Amygdala (tissue), 56 donors: ENCODE data around the gene SIRPG.
"Not testable (repeated sequence)": the region's sequence is repeated elsewhere in the genome, so short reads cannot be mapped to it uniquely, and the experiment has no call there.

Experiments
- DNase-seq, 56 donors: peaks; one replicate each; lab custom pipeline; 2025; lab: John Stamatoyannopoulos, UW

SIRPG gene

DNA sequence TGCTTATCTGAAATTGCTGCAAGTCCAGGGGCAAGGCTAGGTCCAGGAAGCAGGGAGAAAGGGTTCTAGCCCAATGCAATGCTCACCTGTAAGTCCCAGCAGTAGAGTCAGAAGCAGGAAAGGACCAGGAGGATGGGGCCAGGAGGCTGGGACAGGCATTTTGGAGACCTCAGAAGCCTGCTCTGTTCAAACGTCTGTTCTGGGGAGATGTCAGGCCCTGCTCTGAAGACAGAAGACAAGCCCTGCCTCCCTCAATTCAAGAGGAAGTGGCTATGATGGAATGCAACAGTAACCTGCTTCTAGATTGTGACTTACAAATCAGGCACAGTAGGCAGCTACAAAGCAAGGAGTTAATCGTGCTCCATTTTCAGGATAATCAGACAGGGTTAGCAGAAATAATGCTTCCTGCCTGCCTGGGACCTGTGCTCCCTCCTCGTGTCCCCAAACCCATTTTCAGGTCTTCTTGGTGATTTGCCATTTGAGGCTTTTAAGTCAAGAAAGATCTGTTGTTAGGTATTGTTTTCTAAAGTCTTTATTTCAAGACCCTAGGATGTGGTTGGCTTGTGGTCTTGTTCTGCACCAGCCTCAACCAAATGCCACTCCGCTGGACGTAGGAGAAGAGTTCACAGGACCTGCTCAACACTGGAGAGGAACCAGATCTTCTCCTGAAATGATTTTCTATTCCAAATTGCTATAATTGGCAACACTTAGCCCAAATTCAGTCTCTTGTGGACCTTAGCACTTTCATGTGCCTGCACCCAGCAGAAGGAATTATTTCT is at the start of gene SIRPG:
Gene SIRPG (minus strand): TSS at position 224 of the 779 bp plus-strand sequence. CDS start 65 bp downstream, at position 159.
- DNase-seq: no peak

DNA sequence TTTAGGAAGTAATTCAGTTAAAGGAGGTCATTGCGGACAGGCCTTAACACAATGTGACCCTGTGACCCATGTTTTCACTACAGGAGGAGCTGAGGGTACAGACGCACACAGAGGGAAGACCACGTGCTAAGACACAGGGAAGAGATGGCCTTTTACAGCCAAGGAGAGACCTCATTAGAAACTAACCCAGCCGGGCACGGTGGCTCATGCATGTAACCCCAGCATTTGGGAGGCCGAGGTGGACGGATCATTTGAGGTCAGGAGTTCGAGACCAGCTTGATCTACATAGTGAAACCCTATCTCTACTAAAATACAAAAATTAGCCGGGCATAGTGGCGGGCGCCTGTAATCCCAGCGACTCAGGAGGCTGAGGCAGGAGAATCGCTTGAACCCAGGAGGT is 49.3 kb upstream of the SIRPG start:
- not testable (repeated sequence) for DNase-seq

DNA sequence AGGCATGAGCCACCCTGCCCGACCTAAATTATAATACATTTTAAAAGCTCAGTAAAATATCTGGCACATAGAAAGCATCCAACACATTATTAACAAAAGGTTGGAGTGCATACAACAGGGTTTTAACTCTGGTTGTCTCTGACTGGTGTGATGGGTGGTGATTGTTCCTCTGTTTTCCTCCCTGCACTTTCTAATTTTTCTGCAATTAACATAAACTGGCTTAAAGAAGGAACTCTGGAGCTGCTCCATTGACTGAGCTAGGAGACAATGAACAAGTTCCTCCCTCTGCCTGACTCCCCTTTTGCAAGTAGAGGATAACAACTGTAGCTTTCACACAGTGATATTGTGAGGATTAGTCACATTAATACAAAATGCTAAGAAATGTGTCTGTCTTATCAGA is 48.5 kb upstream of the SIRPG start:
- no peak for DNase-seq

DNA sequence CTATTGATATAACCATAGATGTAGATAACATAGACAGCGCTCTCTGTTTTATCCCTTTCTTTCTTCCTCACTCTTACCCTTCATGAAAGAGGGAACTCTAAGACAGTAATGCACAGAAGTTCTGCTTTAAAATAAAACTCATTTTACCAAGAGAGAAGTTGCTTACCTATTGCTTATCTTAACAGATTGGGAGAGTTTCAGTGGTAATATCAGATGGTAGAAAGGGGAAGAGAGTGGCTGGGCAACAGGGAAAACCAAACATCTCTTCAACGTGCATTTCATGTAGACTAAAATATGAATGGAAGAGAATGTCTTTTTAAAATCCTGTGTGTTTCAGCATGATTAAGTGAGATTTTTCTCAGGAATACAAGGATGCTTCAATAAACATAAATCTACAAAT is 45.3 kb upstream of the SIRPG start:
- no peak for DNase-seq

DNA sequence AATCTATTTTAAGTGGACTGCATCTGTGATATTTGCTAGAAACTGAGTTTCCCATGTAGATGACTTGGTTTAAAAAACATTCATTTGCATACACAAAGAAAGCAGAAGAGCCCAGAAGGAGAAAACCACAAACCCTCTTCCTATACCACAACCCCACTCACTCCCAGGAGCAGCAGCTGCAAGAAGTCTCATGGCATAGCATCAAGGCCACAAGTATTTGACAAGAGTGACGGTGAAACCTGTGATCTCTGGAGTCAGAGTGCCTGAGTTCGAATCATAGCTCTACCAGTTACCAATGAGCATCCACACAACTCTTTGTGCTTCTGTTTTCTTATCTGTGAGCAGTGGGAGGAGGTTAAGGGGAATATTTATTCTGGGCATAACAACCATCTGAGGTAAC is 44.7 kb upstream of the SIRPG start:
- no peak for DNase-seq

DNA sequence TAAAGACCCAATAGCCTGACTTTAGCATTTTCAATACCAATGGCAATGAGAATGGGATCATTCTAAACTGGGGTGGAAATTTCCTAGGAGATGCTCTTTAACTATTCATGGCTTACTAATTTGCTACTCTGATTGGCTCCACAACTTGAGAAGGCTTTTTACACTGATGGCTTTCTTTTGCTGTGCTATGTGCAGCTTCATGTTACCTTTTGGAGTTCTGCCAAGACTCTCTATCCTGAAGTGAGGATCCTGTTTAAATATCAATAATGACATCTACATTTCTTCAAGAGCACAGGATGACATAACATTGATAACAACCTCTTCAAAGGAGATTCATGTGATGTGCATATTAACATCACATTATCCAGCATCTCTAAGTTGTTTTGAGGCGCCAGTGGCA is 43.4 kb upstream of the SIRPG start:
- DNase-seq: no peak

DNA sequence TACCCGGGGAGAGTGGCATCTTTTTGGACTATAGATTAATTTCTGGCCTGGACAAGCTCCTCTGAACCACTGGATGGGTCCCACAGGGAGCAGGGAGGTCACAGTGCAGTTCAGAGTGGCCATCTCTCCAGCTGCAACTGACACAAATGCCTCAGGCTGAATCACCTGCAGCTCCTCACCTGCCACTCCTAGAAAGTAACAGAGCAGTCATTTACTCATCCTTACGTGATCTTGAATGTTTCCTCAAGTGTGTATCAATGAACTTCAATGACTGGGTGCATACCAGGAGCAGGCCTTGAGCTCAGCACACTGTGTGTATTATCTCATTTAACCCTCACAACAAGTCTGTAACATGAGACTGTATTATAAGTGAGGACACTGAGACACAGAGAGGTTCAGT is 40.0 kb upstream of the SIRPG start:
- no peak for DNase-seq

DNA sequence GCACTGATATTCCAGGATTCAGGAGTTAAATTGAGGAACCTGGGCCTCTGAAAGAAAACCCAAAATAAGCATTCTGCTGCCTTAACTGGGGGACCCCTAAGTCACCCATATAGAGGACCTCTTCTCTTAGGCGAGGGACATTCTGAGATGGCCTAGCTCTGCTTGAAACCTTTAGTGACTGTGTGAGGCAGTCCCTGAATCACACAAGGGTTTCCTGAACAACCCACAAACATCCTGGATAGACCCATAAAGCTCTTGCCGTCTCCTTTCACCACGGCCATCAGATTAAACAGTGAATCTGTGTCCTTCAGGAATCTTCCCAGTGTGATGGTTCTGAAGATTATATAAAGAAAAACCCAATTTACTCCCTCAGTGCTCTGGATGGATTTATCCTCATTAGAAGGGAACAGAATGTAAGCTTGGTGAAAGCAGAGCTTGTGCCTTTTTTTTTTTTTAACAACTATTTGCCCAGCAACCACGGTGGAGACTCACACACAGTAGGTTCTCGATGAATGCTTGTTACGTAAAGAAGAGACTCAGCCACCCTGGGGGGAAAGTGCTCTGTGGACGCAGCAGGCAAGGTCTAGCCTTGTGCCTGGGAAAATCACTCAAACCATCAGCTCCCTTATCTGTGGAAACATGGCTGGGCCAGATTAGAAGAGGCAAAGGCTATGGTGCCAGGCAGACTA is 39.1 kb upstream of the SIRPG start:
- DNase-seq: no peak

DNA sequence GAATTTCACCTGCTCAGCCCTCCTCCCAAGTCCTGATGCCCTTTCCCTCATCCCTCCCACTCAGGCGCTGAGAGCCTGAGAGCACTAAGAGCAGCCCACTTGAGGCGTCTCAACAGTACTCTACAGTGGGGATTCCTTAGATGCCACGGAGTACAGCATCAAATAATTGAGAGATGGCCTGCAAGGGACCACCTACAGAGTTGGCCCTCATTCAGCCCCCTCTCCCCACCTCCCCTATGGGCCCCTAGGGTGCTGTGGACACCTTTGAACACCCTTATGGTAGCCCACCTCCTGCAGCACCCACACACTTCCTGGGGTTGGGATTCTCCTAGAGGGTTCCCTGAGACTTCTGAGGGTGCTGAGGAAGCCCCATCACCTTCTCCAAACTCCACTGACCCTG is 37.1 kb upstream of the SIRPG start:
- DNase-seq: no peak

DNA sequence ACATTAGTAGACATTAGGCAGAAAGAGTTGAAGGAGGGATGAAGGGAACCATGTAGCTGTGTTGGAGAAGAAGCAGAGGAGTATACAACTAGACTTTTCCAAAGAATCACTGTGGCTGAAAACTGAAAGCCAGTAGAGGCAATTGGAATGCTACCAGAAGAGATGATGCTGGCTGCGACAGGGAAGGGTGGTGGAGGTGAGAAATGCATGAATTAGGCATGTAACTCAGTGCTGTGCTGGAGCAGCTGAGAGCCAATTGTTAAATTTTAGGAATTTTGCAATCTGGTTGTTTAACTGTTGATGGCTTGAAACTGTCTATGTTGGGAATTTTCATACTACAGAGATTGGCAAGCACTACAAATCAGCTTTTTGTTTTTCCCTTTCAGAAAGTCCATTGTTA is 35.8 kb upstream of the SIRPG start:
- DNase-seq: no peak

DNA sequence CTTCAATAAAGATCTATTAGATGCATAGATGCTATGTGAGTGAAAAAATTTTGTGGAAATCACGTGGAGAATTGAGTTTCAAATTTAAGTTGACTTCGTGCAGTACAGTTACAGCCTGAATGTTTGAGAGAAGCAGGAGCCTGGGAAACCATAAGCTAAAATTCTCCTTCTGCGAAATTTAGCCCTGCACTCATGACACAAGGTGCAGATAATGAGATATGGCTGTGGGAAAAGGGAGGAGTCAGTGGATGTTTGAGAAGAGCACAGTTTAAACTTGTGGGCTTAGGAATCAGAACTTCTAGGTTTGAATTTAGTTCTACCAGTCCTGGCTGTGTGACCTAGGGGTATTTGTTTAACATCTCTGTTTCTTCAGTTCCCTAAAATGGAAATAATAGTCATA is 32.1 kb upstream of the SIRPG start:
- DNase-seq: no peak

DNA sequence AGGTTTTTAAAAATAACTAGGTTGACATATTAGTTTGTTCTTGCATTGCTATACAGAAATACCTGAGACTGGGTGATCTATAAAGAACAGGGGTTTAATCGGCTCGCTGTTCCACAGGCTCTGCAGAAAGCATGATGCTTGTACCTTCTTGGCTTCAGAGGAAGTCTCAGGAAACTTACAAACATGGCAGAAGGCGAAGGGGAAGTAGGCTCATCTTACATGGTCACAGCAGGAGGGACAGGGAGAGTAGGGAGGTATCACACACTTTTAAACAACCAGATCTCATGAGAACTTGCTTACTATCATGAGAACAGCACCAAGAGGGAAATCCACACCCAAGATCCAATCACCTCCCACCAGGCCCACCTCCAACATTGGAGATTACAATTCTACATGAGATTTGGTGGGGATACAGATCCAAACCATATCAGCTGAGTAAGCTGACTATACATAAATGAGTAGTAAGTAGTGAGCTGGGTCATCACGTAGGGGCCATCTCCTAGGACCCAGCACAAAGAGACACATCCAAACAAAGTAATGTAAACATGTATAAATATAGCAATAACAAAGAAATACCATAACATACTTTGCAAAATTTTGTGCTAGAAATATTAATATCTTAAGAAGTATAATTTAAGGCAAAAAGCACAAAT is 31.4 kb upstream of the SIRPG start:
- DNase-seq: no peak

DNA sequence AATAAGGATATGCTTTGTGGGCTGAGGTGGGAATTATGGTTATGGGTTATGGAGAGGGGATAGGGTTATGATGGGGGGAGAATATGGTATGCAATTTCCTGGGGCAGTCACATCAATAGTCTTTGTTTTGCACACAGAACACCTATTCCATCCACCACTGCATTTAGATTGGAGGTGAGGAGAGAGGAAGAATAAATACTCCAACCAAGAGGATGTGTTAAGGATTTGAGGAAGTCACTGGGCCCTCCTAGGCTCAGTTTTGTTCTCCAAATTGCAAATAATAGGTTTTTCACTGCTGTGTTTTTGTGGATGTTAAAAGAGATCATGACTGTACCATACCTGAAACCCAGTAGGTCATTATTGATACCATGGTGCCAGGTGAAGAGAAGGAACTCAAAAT is 29.5 kb upstream of the SIRPG start:
- no peak for DNase-seq

DNA sequence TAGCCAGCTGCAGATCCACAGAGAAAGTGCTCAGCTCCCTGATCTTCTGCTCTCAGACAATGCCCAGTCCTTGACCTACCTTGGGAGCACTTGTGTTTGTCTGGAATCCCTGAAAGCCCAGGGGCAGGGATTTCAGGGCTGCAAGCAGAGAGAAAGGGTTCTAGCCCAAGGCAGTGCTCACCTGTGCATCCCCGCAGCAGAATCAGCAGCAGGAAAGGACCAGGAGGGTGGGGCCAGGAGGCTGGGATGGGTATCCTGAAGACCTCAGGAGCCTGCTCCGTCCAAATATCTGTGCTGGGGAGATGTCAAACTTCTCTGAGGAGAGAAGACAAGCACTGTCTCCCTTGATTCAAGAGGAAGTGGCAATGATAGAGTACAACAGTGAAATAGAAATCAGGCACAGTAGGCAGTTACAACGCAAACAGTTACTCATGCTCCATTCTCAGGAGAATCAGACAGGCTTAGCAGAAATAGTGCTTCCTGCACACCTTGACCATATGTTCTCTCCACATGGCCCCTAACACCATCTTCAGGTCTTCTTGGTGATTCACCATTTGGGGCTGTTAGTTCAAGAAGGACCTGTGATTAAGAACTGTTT is 28.7 kb upstream of the SIRPG start:
- no peak for DNase-seq

DNA sequence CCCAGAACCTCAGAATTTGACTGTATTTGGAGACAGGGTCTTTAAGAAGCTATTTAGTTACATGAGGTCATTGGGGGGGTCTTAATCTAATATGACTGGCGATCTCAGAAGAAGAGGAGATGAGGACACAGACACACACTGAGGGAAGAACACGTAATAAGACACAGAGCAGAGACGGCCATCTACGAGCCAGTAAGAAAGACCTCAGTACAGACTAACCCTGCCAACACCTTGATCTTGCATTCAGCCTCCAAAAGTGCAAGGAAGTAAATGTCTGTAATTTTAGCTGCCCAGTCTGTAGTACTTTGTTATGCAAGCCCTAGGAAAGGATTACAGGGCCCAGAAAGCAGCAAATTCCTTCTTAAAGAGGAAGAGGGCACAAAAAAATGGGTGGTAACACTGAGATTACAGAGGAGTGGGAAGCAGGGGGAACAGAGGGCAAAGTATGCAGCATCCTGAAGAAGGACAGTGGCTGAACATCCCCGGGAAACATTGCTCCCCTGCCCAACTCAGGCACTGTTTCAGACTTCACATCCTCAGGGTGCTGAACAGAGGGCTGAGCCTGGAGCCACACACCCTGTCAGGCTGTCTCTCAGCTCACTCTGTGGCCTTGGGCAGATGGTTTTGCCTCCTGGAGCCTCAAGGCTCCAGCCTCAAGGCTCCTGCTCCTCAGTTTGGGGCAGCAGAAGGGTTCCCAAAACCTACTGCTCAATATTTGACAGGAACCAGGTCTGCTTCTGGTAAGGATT is 27.9 kb upstream of the SIRPG start:
- DNase-seq: no peak

DNA sequence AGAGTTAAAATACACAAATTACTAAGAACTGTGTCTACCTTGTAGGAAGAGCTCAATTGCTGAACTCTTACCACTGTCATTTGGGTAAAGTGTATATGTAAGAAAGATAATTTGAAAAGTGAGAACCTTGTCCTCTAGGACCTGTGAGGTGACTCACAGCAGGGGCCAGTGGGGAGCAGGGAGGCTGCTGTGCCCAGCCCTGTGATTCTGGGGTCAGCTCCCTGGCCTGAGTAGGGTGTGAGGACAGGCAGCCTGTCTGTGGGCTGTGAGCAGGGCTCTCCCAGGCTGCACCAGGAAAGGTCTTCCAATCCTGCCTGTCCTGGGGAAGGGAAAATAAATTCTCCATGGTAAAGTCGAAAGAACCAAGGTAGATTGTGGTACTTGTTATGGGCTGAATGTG is 27.3 kb upstream of the SIRPG start:
- no peak for DNase-seq

DNA sequence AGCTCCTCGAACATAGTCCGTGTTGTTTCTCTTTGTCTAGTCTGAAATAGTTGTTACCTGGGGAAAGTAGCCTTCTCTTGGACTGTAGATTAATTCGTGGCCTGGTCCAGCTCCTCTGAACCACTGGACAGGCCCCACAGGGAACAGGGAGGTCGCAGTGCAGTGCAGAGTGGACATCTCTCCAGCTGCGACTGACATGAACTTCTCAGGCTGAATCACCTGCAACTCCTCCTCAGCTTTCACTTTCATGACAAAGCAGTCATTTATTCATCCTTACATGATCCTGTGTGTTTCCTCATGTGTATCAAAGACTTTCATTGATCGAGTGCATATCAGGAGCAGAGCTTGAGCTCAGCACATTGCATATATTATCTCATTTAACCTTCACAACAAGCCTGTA is 19.1 kb upstream of the SIRPG start:
- no peak for DNase-seq

DNA sequence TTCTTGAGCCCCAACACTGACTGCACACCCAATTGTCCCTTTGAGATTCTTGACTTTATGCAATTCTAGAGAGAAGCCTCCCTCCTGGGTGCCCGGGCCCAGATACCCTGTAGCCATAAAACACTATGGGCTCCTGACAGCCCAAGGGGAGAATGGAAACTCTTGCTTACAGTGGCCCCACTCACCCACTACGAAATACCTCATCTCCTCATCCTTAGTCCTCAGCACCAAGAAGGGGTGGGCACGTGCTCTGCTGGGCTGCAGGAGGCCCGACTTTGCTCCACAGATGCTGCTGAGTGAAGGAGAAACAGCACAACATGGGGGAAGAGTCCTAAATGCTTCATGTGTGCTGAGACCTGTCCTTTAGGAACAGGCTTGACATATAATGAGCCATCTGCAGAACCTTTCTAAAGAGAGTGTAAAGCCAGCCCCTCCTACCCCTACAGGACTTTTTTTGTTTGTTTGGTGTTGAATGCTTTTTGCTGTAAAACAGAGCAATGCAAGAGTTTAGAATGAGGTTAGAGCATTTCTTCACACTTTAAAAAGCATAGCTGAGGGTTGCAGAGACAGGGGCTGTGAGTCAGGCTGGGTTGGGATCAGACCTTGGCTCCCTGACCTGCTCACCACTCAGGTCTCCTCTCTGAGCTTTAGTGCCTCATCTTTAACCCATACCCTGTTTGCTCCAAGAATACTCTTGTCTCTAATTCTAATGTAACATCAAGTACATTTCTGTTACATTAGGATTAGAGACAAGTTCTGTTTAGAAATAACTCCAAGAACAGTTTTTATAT is 17.6 kb upstream of the SIRPG start:
- DNase-seq: no peak

DNA sequence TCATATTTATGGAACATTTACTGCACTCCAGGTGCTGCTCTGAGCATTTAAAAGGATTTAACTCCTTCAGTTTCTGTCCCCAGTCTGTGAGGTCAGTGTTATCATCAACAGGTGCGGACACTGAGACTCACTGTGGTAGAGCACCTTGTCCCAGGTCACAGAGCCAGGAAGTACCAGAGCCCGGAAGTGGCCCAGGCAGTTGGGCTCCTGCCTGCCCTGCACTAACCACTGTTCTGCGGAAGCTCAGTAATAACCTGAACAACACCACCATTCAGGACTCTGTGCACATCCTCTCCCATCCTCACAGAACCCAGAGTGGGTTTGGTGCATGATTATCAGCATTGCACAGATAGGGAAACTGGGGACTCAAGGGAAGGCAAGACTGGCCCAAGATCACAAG is 16.8 kb upstream of the SIRPG start:
- no peak for DNase-seq

DNA sequence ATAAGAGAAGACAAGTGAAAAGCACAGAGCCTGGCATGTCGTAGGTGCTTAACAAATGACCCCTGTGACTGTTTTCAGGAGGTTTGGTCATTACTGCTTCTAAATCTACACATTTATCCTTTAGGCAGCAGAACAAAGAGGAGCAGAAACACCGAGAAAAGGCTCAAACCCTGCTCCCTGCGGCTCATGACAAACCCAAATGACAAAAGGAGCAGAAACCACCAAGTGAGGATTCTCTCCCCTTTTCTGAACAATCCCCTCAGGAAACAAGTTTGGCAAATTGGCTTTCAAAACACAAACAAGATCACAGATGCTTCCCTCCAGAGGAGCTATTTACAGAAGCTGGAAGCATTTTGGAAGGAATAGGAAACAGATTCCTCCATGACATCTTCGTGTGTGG is 15.8 kb upstream of the SIRPG start:
- no peak for DNase-seq
